Measurements from ENCODE around the gene PSORS1C1. TPM values are rescaled to one million over a fixed set of nuclear protein-coding genes. Genes with fewer than 3 reads are reported as not detected.

The PSORS1C1 gene
- total and polyA plus RNA-seq, 2 of the 4 experiments (the other 2 are of a cell fraction), result 0.36 to 1.1 TPM

GRCh38 chr6:31173406-31173805, 58.8 kb downstream of the PSORS1C1 start:
- in situ Hi-C loops (cut with MboI; ENCODE audit: low sequenced_read_pairs) (no loop called here), dilution Hi-C loops (cut with HindIII; ENCODE audit: low sequenced_read_pairs, unreplicated experiment) (no loop called here), intact Hi-C loops (cut with micrococcal nuclease) (no loop called here)
- no peak for ATAC-seq (ENCODE audit: low read depth)
- Histone ChIP-seq H2BK120ac (ENCODE audit: low read depth, low read length) (no peak overlapping the region), H3K36me3 (ENCODE audit: control insufficient read depth, insufficient read depth, low read length) (no peaks in the 10 kb centered on the region), H4K8ac (ENCODE audit: low read depth in 2 of 2, low read length in 2 of 2) (no peak overlapping the region), H2AK9ac (replicated peaks; ENCODE audit: low read depth, low read length, poor library complexity) (peak overlapping the region; percentile 1), H3K4ac (ENCODE audit: low read depth, low read length) (no peak overlapping the region), H3K9me3 (ENCODE audit: control insufficient read depth, insufficient read depth, low read length) (no peaks in the 10 kb centered on the region), H4K91ac (ENCODE audit: insufficient read depth, low read depth, low read length) (no peak overlapping the region), H3K27me3 (ENCODE audit: control insufficient read depth, insufficient read depth, low read length) (no peaks in the 10 kb centered on the region), H2BK15ac (ENCODE audit: low read depth, low read length) (no peak overlapping the region), H2BK5ac (ENCODE audit: low read depth, low read length, poor library complexity, severe bottlenecking) (no peak overlapping the region), H3K23ac (ENCODE audit: low read depth, low read length) (no peak overlapping the region), H3K79me1 (ENCODE audit: low read depth in 1 of 2, low read length in 2 of 2) (no peaks in the 10 kb centered on the region), H3K4me2 (ENCODE audit: low read depth, low read length) (no peak overlapping the region), H3K4me1 (ENCODE audit: control insufficient read depth, insufficient read depth, low read length) (peaks cover 7% of the 10 kb centered on the region; the same call in 1 of the 2 replicates), H3K9ac (ENCODE audit: low read depth, low read length) (no peak overlapping the region), H3K4me3 (ENCODE audit: insufficient read depth, low read depth, low read length) (no peak overlapping the region), H2AFZ (replicated peaks; ENCODE audit: low read length, poor library complexity) (peak overlapping the region; percentile 28), H2AK5ac (ENCODE audit: low read depth, low read length) (no peak overlapping the region), H2BK20ac (ENCODE audit: low read depth, low read length) (no peak overlapping the region), H4K20me1 (ENCODE audit: insufficient read depth, low read length) (no peaks in the 10 kb centered on the region), H3K14ac (replicated peaks; ENCODE audit: low read depth, low read length) (no peak overlapping the region), H3K18ac (ENCODE audit: low read depth, low read length) (no peak overlapping the region), H3K56ac (ENCODE audit: extremely low read depth, insufficient read depth, low read length) (no peak overlapping the region), H3K9me1 (ENCODE audit: insufficient read depth, low read length) (peaks cover 9% of the 10 kb centered on the region; the same call in 1 of the 2 replicates), H3K27ac (ENCODE audit: insufficient read depth, low read length) (no peak overlapping the region), H4K5ac (ENCODE audit: low read depth, low read length) (peak overlapping the region; percentile 36; the same call in 1 of the 2 replicates)
- TF ChIP-seq CTCF (conservative IDR thresholded peaks at IDR 0.05; ENCODE audit: low read depth, low read length), result no peak
- no peak for TF ChIP-seq MAFK (IDR thresholded peaks at IDR 0.05; ENCODE audit: low read depth, low read length)
- TF ChIP-seq CHD1 (IDR thresholded peaks at IDR 0.05; ENCODE audit: low read depth, low read length), result no peak
- no peak for TF ChIP-seq FOS (IDR thresholded peaks at IDR 0.05; ENCODE audit: low read depth, low read length)
- no peak for TF ChIP-seq NFE2L2 (IDR thresholded peaks at IDR 0.05; ENCODE audit: low read depth, low read length)
- TF ChIP-seq ELK1 (IDR thresholded peaks at IDR 0.05; ENCODE audit: borderline replicate concordance, low read depth, low read length), result no peak
- CTCF ChIA-PET, result no interaction called here
- no peak for DNase-seq
- BruUV-seq (replicated peaks), result no TSS peak
- WGBS, 2 experiments (ENCODE audit: extremely low coverage in 2 of 2, insufficient read length in 1 of 2), result 0% methylated on average over 1 of the region's 3 CpGs; no CpG with 5 or more reads in 1 of the 2 experiments
- POLR2A ChIA-PET (ENCODE audit: unreplicated experiment), result no interaction called here
